Activated naive CD4-positive, alpha-beta T cell treated with anti-CD3 and anti-CD28 coated beads, Interleukin-2, amount 10 ng/mL, durations not matched to agents 7 days and 5 days (primary cell): ENCODE measurements around the gene MIB2.

ENCODE experiments used
- CTCF ChIA-PET: fragments of 350-600 bp; sonication (Branson Sonifier 250); formaldehyde crosslinking; loops from one replicate; lab custom pipeline; 2021; ENCODE audit warnings: antibody characterized with exemption; lab: Charles Lee
- DNase-seq: peaks from one replicate; pipeline ENCODE4 v3.0.0-alpha.2; 2020
- H3K27ac Mint-ChIP-seq: one replicate; pipeline ENCODE4 v1.8.0; 2021; ENCODE audit warnings: mild to moderate bottlenecking, moderate library complexity, mixed read lengths
- H3K27me3 Mint-ChIP-seq: one replicate; pipeline ENCODE4 v1.8.0; 2021; ENCODE audit warnings: mild to moderate bottlenecking, mixed read lengths
- H3K36me3 Mint-ChIP-seq: one replicate; pipeline ENCODE4 v1.8.0; 2021; ENCODE audit warnings: mixed read lengths
- H3K4me1 Mint-ChIP-seq: one replicate; pipeline ENCODE4 v1.8.0; 2021; ENCODE audit warnings: mixed read lengths
- H3K4me3 Mint-ChIP-seq: one replicate; pipeline ENCODE4 v1.8.0; 2021; ENCODE audit warnings: mild to moderate bottlenecking, moderate library complexity, mixed read lengths
- H3K9me3 Mint-ChIP-seq: one replicate; pipeline ENCODE4 v1.8.0; 2021; ENCODE audit warnings: mixed read lengths

Gene MIB2

GRCh38 chr1:1624443-1625403 is 9.4 kb downstream of the MIB2 start:
- CTCF ChIA-PET: no interaction called here
- Mint-ChIP-seq H3K27me3 (peaks cover under 1% of the 10 kb centered on the region), H3K27ac (peak overlapping the region; percentile 33), H3K4me3 (no peak overlapping the region), H3K9me3 (no peaks in the 10 kb centered on the region), H3K36me3 (no peaks in the 10 kb centered on the region), H3K4me1 (peaks cover 2% of the 10 kb centered on the region)
- no peak for DNase-seq

- no peak overlapping the region for H3K4me3 Mint-ChIP-seq
- no peak overlapping the region for H3K27ac Mint-ChIP-seq
Measured at GRCh38 chr1:1625404-1625775, 10.1 kb downstream of the MIB2 start.

GRCh38 chr1:1625824-1626206 is 10.5 kb downstream of the MIB2 start:
- Mint-ChIP-seq H3K4me1 (peaks cover 6% of the 10 kb centered on the region), H3K27me3 (peaks cover 11% of the 10 kb centered on the region), H3K36me3 (peaks cover 2% of the 10 kb centered on the region), H3K4me3 (no peak overlapping the region), H3K9me3 (no peaks in the 10 kb centered on the region), H3K27ac (no peak overlapping the region)
- CTCF ChIA-PET: no interaction called here
- no peak for DNase-seq

More at GRCh38 chr1:1625404-1625775, 10.1 kb downstream of the MIB2 start:
- Mint-ChIP-seq H3K4me1 (peaks cover 5% of the 10 kb centered on the region), H3K36me3 (peaks cover 2% of the 10 kb centered on the region), H3K27me3 (peaks cover 7% of the 10 kb centered on the region), H3K9me3 (no peaks in the 10 kb centered on the region)
- CTCF ChIA-PET: no interaction called here
- DNase-seq: no peak

GRCh38 chr1:1626207-1627141 is 11.2 kb downstream of the MIB2 start:
- Mint-ChIP-seq H3K27ac (no peak overlapping the region), H3K4me3 (no peak overlapping the region), H3K4me1 (peaks cover 6% of the 10 kb centered on the region), H3K36me3 (peaks cover 2% of the 10 kb centered on the region), H3K9me3 (no peaks in the 10 kb centered on the region), H3K27me3 (peaks cover 18% of the 10 kb centered on the region)
- no peak for DNase-seq
- CTCF ChIA-PET: no interaction called here

GRCh38 chr1:1627261-1627828 is 12.0 kb downstream of the MIB2 start:
- H3K27me3 Mint-ChIP-seq: peaks cover 23% of the 10 kb centered on the region
- H3K4me1 Mint-ChIP-seq: peaks cover 8% of the 10 kb centered on the region
- peaks cover 2% of the 10 kb centered on the region for H3K36me3 Mint-ChIP-seq
- no peaks in the 10 kb centered on the region for H3K9me3 Mint-ChIP-seq
- H3K27ac Mint-ChIP-seq: no peak overlapping the region
- no peak for DNase-seq
- CTCF ChIA-PET: no interaction called here
- peak overlapping the region; percentile 10 for H3K4me3 Mint-ChIP-seq

GRCh38 chr1:1627829-1628753 is 12.8 kb downstream of the MIB2 start:
- no peak for DNase-seq
- Mint-ChIP-seq H3K4me3 (peak overlapping the region; percentile 38), H3K4me1 (peaks cover 8% of the 10 kb centered on the region), H3K9me3 (no peaks in the 10 kb centered on the region), H3K36me3 (peaks cover 2% of the 10 kb centered on the region), H3K27me3 (peaks cover 23% of the 10 kb centered on the region), H3K27ac (no peak overlapping the region)
- CTCF ChIA-PET: no interaction called here

- Mint-ChIP-seq H3K9me3 (no peaks in the 10 kb centered on the region), H3K4me3 (peak overlapping the region; percentile 38), H3K27ac (no peak overlapping the region), H3K36me3 (peaks cover 2% of the 10 kb centered on the region), H3K27me3 (peaks cover 23% of the 10 kb centered on the region), H3K4me1 (peaks cover 8% of the 10 kb centered on the region)
- DNase-seq: peak; percentile 57
- CTCF ChIA-PET: no interaction called here
Measured at GRCh38 chr1:1628754-1629429, 13.6 kb downstream of the MIB2 start.

GRCh38 chr1:1629430-1630190 is 14.3 kb downstream of the MIB2 start:
- Mint-ChIP-seq H3K27me3 (peaks cover 23% of the 10 kb centered on the region), H3K36me3 (peaks cover 2% of the 10 kb centered on the region), H3K4me3 (peak overlapping the region; percentile 80), H3K4me1 (peaks cover 8% of the 10 kb centered on the region), H3K9me3 (no peaks in the 10 kb centered on the region), H3K27ac (peak overlapping the region; percentile 77)
- CTCF ChIA-PET: no interaction called here
- DNase-seq: peak; percentile 77

GRCh38 chr1:1630191-1630964 is 15.1 kb downstream of the MIB2 start:
- H3K27ac Mint-ChIP-seq: peak overlapping the region; percentile 95
- no peaks in the 10 kb centered on the region for H3K9me3 Mint-ChIP-seq
- DNase-seq: peak; percentile 96
- H3K4me3 Mint-ChIP-seq: peak overlapping the region; percentile 80
- peaks cover 23% of the 10 kb centered on the region for H3K27me3 Mint-ChIP-seq
- H3K4me1 Mint-ChIP-seq: peaks cover 8% of the 10 kb centered on the region
- H3K36me3 Mint-ChIP-seq: peaks cover 2% of the 10 kb centered on the region
- CTCF ChIA-PET: no interaction called here

- Mint-ChIP-seq H3K27ac (no peak overlapping the region), H3K36me3 (peaks cover 2% of the 10 kb centered on the region), H3K27me3 (peaks cover 23% of the 10 kb centered on the region), H3K4me1 (peaks cover 8% of the 10 kb centered on the region), H3K9me3 (no peaks in the 10 kb centered on the region), H3K4me3 (peak overlapping the region; percentile 45)
- DNase-seq: peak; percentile 42
- CTCF ChIA-PET: no interaction called here
Measured at GRCh38 chr1:1630965-1631781, 15.9 kb downstream of the MIB2 start.

- Mint-ChIP-seq H3K9me3 (no peaks in the 10 kb centered on the region), H3K4me1 (peaks cover 8% of the 10 kb centered on the region), H3K27me3 (peaks cover 23% of the 10 kb centered on the region), H3K36me3 (peaks cover 5% of the 10 kb centered on the region), H3K4me3 (peak within 1 kb of the TSS; percentile 45), H3K27ac (no peak within 1 kb of the TSS)
- CTCF ChIA-PET: no interaction called here
- DNase-seq: no peak
Measured at GRCh38 chr1:1631782-1632420, 16.6 kb downstream of the MIB2 start, which contains the start of gene MMP23B. Gene MMP23B (plus strand): TSS chr1:1632173. CDS start chr1:1632219, 46 bp downstream.
